NK-92 treated with Interleukin-12 subunit alpha and Interleukin-12 subunit beta, amount 100 ng/mL, for 24 hours (cell line): Measurements from ENCODE around the gene TFG.

Experiments
- DNase-seq: peaks from one replicate; lab custom pipeline; 2025; lab: John Stamatoyannopoulos, UW

Gene TFG

DNA sequence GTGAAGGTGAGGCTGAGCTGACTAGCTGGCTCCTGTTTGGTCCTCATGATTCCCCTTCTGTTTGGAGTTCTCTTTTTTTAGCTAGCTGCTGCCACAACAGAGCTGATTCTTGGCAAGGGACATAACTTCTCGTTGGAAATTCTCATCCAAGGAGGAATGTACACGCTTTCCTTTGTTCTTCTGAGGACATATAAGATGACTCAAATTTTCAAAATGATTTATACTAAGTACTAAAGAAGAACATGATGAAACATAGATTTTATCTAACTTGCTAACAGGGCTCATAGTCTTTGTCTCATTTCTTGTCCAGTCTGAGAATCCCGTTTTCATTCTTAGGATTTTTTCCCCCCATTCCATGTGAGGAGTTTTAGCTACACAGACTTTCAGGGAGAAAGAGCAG lies 2.9 kb upstream of the TFG start:
- DNase-seq: no peak

GRCh38 chr3:100708644-100708988 lies 678 bp upstream of the TFG start:
- no peak for DNase-seq

DNA sequence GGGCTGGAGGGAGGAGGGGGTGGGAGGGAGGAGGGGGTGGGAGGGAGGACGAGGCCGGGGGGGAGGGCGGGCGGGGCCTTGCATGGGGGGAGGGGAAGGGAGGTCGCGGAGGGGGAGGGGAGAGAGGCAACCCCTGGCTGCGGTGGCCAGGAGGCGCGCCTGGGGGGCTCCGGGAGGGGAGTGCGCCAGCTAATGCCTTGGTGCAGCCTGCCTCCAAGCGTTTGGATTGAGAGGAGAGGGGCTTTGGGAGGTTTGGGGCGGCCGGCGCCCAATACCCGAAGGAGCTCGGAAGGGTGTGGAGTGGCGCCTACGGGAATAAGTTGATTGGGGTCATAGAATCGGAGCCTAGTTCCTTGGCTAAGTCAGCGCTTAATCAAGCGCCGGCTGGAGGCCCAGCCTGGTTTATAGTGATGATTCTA lies 557 bp downstream of the TFG start:
- DNase-seq: peak; percentile 37

- DNase-seq: no peak
Measured at GRCh38 chr3:100710261-100710968, 1.1 kb downstream of the TFG start.

DNA sequence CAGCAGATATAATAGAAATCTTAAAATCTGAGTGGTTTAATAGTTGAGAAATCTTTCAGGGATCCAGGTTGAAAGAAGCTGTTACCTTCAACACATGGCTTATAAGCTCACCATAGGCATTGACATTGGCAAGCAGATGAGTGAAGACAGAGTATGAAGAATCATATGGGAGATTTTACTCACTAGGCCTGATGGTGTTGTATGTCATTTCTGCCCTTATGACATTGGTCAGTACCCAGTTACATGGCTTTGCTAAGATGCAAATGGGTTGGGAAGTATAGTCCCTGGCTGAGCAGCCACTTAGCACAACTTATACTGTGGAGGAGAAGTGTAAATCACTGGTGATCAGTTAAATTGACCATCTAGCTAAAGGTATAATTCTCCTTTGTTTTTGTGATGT lies 5.9 kb downstream of the TFG start:
- no peak for DNase-seq

DNA sequence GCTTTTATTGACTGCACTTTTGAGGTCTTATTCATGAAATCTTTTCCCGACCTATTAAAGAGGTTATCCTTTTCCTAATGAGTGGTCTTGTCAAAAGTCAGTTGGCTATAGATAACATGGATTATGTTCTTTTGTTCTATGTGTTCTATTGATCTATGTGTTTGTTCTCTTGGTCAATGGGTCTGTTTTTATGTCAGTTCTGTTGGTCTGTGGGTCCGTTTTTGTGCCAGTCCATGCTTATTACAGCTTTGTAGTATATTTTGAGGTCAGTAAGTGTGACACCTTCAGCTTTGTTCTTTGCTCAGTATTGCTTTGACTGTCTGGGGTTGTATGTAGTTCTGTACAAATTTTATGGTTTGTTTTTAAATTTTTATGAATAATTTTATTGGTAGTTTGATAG lies 7.8 kb downstream of the TFG start:
- no peak for DNase-seq

GRCh38 chr3:100717637-100718487 lies 8.6 kb downstream of the TFG start:
- DNase-seq: no peak

DNA sequence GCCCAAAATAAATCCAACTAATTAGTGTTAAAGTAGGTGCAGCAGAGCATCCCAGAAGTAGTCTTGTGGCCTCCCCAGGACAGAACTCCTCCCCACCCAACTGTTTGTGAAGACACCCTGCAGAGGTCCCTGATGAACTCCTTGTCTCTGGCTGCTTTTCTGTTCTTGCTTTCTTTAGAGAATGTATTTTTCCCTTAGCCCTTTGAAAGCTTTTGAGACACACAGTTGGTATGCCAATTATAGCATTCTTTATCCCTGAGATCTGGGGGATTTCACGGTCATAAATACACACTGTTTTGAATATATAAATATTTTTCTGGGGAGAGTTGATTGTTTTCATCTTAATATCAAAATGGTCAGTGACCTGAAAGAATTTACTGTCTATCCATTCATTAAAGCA lies 9.8 kb downstream of the TFG start:
- no peak for DNase-seq

- DNase-seq: no peak
Measured at GRCh38 chr3:100720426-100720825, 11.1 kb downstream of the TFG start.

GRCh38 chr3:100725935-100726513 lies 16.7 kb downstream of the TFG start:
- no peak for DNase-seq

GRCh38 chr3:100726706-100727105 lies 17.4 kb downstream of the TFG start:
- DNase-seq: no peak

- no peak for DNase-seq
Measured at GRCh38 chr3:100730524-100730923, 21.2 kb downstream of the TFG start.

DNA sequence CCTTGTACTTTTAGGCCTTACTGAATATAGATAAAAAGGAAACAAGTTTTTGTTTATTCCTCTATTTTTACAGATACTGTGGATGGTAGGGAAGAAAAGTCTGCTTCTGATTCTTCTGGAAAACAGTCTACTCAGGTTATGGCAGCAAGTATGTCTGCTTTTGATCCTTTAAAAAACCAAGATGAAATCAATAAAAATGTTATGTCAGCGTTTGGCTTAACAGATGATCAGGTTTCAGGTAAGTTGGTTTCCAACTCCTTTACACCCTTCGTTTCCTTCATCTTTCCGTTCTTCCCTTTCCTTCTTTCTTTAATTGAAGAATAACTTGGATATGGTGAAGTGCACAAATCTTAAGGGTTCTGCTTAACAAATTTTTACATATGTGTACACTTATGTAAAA lies 23.1 kb downstream of the TFG start:
- no peak for DNase-seq

- DNase-seq: no peak
Measured at GRCh38 chr3:100737334-100737733, 28.0 kb downstream of the TFG start.

DNA sequence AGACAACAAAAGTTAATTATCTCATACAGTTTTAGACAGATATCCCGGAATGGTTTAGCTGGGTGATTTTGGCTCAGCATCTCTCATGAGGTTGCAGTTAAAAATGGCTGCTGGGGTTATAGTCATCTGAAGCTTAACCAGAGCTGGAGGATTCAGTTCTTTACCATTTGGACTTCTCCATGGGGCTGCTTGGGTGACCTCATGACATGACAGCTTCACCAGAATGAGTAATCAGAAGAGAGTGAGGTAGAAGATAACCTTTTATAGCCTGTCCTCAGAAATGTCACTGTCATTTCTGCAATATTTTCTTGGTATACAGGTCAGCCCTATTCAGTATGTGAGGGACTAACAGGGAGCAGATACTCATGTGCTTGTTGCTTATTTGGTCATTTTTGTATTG lies 30.9 kb downstream of the TFG start:
- DNase-seq: no peak

DNA sequence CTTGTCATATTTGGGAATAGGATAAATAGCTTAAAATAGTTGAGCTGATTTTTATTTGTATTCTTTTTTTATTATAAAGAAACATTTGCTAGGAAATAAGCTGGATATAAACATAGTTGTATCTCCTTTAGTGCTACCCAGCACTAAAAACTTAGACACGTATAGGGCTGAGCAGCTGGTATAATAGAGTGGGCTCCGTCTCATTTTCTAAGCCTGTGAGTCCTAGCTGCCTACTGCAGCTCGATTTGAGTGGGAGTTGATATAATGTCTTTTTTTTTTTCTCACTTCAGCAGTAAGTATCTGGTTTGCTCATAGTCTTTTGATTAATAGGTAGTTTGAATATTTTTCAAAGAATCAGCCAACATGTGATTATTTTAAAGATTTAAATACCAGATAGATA lies 34.2 kb downstream of the TFG start:
- no peak for DNase-seq

GRCh38 chr3:100744671-100745070 lies 35.4 kb downstream of the TFG start:
- DNase-seq: no peak

- no peak for DNase-seq
Measured at GRCh38 chr3:100745617-100746016, 36.3 kb downstream of the TFG start.

DNA sequence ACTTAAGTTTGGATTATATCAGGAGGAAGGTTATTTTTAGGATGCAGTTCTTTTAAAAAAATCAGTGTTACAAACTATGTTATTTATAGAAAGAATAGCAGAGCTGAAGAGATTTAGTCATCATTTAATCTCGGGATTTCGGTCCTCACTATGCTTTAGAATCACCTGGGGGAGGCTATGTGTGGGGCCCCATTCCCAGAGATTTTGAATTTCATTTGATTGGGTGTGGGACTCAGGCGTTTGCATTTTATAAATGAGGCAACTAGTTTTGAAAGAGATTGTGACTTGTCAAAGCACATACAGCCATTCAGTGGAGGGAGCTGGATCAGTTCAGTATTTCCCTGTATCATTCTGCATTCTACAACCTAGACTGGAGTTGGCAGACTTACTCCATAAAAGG lies 36.8 kb downstream of the TFG start:
- DNase-seq: no peak

DNA sequence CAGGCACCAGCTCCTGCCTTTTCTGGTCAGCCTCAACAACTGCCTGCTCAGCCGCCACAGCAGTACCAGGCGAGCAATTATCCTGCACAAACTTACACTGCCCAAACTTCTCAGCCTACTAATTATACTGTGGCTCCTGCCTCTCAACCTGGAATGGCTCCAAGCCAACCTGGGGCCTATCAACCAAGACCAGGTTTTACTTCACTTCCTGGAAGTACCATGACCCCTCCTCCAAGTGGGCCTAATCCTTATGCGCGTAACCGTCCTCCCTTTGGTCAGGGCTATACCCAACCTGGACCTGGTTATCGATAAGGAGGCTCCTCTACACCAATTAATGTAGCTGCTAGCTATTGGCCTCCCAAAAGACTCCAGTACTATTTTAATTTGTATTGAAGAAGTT lies 38.9 kb downstream of the TFG start:
- DNase-seq: no peak

- no peak for DNase-seq
Measured at GRCh38 chr3:100748967-100749366, 39.7 kb downstream of the TFG start.

GRCh38 chr3:100753846-100754245 lies 44.6 kb downstream of the TFG start:
- DNase-seq: no peak

DNA sequence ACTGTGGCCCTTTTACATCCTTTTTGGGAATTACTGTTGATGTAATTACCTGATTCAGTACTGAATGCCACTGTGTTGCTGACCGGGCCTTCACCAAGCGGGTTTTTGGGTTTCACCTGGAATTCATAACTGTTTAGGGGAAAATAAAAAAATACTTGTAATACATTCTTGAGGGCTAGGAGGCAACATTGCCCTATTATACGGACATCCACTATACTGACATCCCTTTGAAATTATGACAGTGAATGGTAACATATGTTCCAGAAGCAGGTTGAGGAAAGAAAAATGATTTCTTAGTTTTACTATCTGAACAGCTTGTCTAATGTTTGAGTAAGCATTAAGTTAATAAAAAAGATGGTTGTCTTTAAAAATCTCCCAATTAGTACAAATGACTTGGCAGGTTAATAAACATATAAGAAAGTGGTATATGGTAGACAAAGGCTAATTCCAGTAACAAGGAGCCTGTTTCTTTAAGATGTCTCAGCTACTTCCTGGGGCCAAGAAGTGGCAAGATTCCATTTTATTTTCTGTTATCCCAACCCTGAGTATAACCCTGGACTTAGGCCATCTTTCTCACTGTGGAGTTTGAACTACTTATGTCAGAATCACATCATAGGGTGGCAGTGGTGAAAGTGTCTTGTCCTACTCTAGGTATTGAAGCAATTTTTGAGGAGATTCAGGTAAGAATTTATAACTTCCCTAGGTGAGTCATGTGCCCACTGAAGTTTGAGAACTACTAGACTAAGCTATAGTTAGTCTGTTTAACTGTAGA lies 45.5 kb downstream of the TFG start:
- no peak for DNase-seq
